Inferior parietal cortex (tissue), 1 donor: ENCODE measurements around the gene GTF3C2.
"Not testable (repeated sequence)": the region's sequence is repeated elsewhere in the genome, so short reads cannot be mapped to it uniquely, and the experiment has no call there.

Source experiments
- DNase-seq: peaks from one replicate; pipeline ENCODE4 v3.0.0-alpha.2; 2016; ENCODE audit errors: extremely low spot score

The GTF3C2 gene

DNA sequence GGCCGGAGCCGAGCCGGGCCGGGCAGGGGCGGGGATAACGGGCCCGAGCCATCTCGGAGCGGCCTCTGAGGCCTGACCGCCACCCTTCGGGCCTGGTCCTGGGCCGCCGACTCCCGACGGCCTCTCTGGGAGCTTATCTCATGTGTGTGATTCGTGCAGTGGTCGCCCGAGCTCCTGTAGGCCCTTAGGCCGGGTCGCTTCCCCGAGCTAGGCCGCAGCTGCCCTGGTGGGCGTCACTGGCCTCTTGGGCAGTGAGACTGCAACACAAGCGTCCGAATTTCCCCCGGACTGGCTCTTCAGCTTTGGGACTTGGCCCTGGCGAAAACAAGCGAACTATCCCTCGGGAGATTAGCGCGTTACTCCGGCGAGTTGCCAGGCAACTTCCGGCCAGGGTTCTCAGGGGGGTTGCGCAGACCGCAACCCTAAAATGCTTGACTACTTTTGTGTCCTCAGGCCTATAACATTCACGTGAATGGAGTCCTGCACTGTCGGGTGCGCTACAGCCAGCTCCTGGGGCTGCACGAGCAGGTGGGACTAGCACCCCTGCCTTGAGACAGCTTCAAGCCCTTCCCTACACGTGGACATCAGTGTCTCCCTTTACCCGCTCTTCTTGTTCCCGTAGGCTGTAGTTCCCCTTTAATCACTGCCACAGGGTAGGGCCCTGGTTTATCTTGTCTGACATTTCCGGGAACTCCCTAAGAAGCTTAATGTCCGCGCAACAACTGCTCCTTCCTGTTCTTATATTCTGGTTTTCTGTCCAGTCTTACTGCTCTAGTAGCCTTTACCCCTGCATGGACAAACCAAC is 14.5 kb upstream of the GTF3C2 start:
- peak; percentile 14 for DNase-seq

DNA sequence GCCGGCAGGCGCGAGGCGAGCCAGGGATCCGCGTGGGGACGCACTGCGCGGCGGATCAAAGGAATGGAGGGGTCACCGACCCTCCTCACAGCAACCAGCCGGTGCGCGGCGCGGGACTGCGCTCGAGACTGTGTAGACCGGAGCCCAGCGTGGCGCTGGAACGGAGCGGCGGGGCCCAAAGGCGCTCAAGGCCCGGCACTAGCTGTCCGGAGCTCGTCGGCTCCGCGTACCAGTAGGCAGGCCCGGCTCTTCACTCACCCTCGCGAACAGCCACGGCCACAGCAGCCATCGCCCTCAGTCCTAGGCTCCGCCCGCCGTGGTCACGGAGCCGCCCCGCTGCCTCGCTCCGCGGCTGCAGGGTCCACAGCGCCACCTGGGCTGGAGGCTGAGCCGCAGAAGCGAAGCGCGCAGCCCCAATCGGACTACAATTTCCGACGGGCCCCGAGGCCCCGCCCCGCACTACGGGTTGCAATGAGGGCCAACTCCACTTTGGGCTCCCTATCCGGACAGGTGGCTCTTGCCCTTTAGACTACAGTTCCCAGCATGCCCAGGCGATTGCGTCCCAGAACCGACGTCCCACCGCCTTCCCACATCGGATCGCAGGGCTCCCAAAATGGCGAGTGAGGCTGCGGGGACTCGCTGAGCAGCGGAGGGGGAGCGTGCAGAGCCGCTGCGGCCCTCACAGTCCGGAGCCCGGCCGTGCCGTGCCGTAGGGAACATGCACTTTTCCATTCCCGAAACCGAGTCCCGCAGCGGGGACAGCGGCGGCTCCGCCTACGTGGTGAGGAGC is 13.7 kb upstream of the GTF3C2 start, which contains the start of the genes EIF2B4 and SNX17:
TSS of gene EIF2B4 (minus strand) at position 313 of the 790 bp plus-strand sequence. CDS start at position 289, 24 bp downstream.
TSS of gene SNX17 (plus strand) at position 591 of the 790 bp plus-strand sequence. CDS start at position 719, 128 bp downstream.
- DNase-seq: peak; percentile 99

- DNase-seq: peak; percentile 21
These were observed 13.0 kb upstream of the GTF3C2 start for GRCh38 chr2:27369471-27370025.

- no peak for DNase-seq
These were observed 7.4 kb upstream of the GTF3C2 start for GRCh38 chr2:27363933-27364332.

DNA sequence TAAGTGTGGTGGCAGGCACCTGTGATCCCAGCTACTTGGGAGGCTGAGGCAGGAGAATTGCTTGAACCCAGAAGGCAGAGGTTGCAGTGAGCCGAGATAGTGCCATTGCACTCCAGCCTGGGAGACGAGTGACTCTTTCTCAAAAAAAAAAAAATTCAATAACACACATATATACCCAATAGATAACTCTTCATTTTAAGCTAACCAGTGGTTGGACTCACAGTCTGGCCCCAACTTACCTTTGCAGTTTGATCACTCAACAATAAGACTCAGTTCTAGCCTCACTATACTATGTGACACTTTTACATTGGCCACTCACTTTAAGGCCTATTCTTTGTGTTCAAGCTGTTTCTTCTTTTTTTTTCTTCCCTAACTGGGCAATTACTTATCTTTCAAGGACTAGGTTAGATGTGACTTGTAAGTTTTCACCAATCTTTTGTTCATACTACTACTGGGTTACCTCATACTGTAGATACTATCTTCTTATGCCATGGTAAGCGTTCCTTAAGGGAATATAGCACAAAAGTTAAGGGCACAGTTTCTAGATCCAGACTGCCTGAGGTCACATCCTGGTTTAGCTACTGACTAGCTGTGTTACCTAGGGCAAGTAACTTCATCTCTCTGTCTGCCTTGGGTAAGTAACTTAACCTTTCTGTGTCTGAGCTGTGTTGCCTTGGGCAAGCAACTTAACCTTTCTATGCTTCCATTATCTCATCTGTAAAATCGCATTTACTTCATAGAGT is 6.3 kb upstream of the GTF3C2 start:
- DNase-seq: no peak

DNA sequence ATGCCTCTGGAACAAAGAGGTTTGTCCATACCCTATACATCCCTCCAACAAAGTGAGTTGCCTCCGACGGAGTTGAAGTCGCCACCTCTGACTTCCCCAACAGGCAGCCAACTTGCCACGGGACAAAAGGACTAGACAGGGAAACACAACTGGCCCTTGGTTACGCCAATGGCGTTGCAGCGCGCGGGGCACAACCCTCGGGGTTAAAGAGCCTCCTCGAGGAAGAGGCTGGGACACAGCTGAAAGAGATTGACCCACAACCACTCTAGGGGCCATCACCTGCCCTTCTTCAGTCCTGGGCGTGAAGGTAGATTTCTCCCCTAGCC is 545 bp downstream of the GTF3C2 start:
- DNase-seq: peak; percentile 15

DNA sequence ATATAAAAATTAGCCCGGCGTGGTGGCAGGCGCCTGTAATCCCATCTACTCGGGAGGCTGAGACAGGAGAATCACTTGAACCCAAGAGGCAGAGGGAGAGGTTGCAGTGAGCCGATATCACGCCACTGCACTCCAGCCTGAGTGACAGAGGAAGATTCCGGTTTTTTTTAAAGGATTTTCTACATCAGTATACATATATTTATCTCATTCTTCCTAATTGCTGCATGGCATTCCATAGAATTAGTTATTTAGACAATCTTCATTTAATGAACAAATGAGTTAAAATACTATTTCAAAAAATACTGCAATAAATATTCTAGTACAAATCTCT is 2.0 kb downstream of the GTF3C2 start:
- no peak for DNase-seq

- no peak for DNase-seq
These were observed 2.6 kb downstream of the GTF3C2 start for GRCh38 chr2:27353762-27354596.

DNA sequence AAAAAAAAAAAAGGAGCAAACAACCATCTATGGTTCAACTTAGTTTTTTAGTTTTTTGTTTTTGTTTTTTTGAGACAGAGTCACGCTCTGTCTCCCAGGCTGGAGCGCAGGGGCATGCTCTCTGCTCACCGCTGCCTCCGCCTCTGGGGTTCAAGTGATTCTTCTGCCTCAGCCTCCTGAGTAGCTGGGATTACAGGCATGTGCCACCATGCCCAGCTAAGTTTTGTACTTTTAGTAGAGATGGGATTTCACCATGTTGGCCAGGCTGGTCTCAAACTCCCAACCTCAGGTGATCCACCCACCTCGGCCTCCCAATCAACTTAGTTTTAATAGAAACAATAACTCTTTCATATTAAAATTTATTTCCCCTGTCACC is 3.2 kb downstream of the GTF3C2 start:
- DNase-seq: not testable (repeated sequence)

- DNase-seq: no peak
These were observed 4.6 kb downstream of the GTF3C2 start for GRCh38 chr2:27351802-27352598.

GRCh38 chr2:27350106-27350693 is 6.4 kb downstream of the GTF3C2 start:
- no peak for DNase-seq

- no peak for DNase-seq
These were observed 8.9 kb downstream of the GTF3C2 start for GRCh38 chr2:27347641-27348040.

- DNase-seq: no peak
These were observed 20.4 kb downstream of the GTF3C2 start for GRCh38 chr2:27336173-27336572.

- DNase-seq: no peak
These were observed 21.3 kb downstream of the GTF3C2 start for GRCh38 chr2:27335311-27335710.

DNA sequence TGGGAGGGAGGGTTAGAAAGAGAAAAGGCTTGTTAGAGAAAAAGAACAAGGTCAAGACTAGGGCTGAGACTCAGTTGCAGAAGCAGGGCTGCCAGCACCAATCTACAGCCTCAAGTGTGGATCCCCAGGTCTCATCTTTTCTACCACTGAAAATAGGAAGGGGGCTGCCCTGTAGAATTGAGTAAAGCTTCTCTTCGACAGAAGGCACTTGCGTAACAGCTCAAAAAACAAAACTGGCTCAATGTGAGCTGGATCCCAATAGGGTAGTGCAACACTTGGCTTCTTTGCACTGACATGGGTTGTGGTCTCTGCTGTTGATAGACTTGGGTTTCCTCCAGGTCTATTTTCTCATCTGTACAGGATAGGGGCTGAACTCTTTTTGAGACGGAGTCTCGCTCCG is 31.8 kb downstream of the GTF3C2 start:
- DNase-seq: no peak

DNA sequence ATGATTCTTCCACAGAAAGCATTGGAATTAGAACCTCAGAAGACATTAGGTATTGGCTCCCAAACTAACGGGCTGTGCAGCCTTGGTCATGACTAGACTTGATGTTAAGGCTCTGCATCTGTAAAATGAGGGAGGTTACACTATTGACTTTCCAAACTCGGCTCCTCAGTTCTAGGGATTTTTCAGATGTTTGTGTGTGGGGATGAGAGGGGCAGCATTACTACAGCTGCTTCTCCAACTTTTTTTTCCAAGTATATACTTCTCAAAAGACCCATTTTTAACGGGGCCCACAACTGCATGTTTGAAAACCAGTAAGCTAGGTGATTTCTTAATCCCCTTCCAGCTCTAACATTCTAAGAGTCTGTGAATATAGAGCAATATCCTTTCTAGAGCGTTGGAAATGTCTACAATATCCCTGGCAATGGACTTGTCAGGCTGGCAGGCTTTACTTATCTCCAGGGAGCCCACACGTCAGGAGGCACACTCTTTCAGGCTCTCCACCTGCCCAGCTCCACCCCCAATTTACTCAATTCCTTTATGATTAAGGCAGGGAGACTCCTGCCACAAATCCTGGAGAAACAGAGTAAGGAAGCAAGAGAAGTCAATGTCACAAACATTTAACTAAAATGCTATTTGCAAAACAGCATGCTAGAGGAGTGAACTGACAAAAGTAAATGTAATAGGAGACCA is 32.8 kb downstream of the GTF3C2 start:
- no peak for DNase-seq

DNA sequence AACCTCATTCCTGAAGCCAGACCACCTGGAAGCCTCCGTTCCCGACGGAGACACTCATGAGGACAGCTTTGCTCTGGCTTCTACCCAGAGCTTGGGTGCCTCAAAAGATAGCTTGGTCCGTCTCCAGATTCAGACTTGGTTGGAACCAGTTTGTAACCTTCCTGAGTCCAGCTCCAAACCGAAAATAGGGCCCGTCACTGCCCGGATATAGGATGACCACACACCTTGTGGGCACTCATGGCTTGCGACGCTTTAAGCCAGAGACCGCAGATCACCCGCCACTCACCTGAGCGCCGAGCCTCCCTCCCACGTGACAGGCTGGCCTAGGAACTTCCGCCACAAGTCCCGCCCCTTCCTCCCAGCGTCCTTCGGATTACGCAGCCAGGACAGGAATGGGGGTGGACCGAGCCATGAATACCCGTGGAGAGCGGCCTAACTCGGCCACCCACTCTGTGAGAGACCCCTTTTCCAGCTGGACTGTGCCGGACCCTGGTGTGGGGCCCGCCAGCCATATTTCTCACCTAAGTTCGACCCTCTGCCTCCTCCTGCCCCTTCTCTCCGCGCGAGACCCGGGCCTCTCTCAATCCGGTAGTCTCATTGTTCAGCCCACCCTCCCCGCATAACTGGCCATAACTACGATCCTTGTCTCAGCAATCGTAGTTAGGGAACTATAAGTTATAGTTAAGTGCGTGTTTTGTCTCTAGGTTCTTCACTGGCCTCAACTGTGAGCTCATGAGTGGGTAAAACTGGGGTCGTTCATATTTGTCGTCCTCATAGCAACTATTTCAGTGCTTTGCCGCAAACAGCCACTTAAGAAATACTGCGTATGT is 33.6 kb downstream of the GTF3C2 start, which contains the start of gene MPV17:
TSS of gene MPV17 (minus strand) at position 332 of the 830 bp plus-strand sequence. CDS start 580 bp downstream, outside the sequence.
- peak; percentile 95 for DNase-seq

GRCh38 chr2:27322301-27322765 is 34.2 kb downstream of the GTF3C2 start:
- DNase-seq: no peak
